HCT116 (cell line): ENCODE measurements around the gene RPL7A. TPM values are rescaled to one million over a fixed set of nuclear protein-coding genes. Genes with fewer than 3 reads are reported as not detected.

Experiments used
- ATAC-seq: fragments of 200-7000 bp; cut with Tn5 transposase; 2 replicates; pipeline ENCODE4 v1.9.1; 2020; ENCODE audit warnings: mild to moderate bottlenecking, moderate library complexity
- BruUV-seq: library from RNA; stranded (reverse); fragments of 400-500 nt; replicated peaks from 2 replicates; lab custom pipeline; 2021; lab: Mats Ljungman, UMichigan
- CTCF ChIA-PET: fragments of 300-600 bp; sonication (Branson Sonifier 250); formaldehyde crosslinking; loops from one replicate; lab custom pipeline; 2021; ENCODE audit warnings: antibody characterized with exemption; lab: Charles Lee
- POLR2A ChIA-PET: fragments of 300-600, 350-600 bp; sonication (Branson Sonifier 250); formaldehyde crosslinking; loops from one replicate; lab custom pipeline; 2021; ENCODE audit warnings: antibody characterized with exemption; lab: Charles Lee
- RAD21 ChIA-PET, 2 experiments: fragments of 300-600 bp; sonication (Branson Sonifier 250); formaldehyde crosslinking; loops; one replicate each; lab custom pipeline; 2023; ENCODE audit warnings: low total read pairs in 2 of 2; ENCODE audit not compliant: uncharacterized antibody in 2 of 2, unreplicated experiment in 2 of 2, low non-redundant PET in 1 of 2; lab: Charles Lee
- DNase-seq: peaks from one replicate; pipeline ENCODE4 v3.0.0-alpha.2; 2010; ENCODE audit warnings: low read depth, low spot score
- H2AFZ ChIP-seq: fragments of 200-600 bp; shearing (Covaris generic), sonication (generic); 2 replicates; pipeline ENCODE4 v1.6.1; 2017; ENCODE audit warnings: low read depth, mixed run types, mixed read lengths, antibody characterized with exemption, low read length; ENCODE audit not compliant: poor library complexity, severe bottlenecking
- H3K27ac ChIP-seq: 2 replicates; pipeline ENCODE4 v1.5.1; 2012; ENCODE audit warnings: low read depth, low read length
- H3K27me3 ChIP-seq: fragments of 200-600 bp; sonication (generic); 2 replicates; pipeline ENCODE4 v1.6.1; 2016; ENCODE audit warnings: mixed run types, low read length, mixed read lengths; ENCODE audit not compliant: insufficient read depth
- H3K36me3 ChIP-seq, 2 experiments: fragments of 200-500 bp in 1 of 2; fragments of 200-600 bp in 1 of 2; sonication (Bioruptor generic) in 1 of 2; sonication (generic) in 1 of 2; 2 replicates each; pipeline versions ENCODE4 v1.5.1 to v1.6.1; 2014 to 2016; ENCODE audit warnings: low read length in 2 of 2, inconsistent platforms in 1 of 2, mixed read lengths in 1 of 2, mixed run types in 1 of 2; ENCODE audit not compliant: insufficient read depth in 2 of 2, control insufficient read depth in 1 of 2
- H3K4me1 ChIP-seq, 2 experiments: fragments of 200-600 bp in 1 of 2; sonication (generic) in 1 of 2; 2 replicates each; pipeline versions ENCODE4 v1.5.1 to v1.6.1; 2012 to 2017; ENCODE audit warnings: low read length in 2 of 2, inconsistent platforms in 1 of 2, mild to moderate bottlenecking in 1 of 2, mixed read lengths in 1 of 2, mixed run types in 1 of 2, moderate library complexity in 1 of 2; ENCODE audit not compliant: insufficient read depth in 2 of 2, control insufficient read depth in 1 of 2
- H3K4me2 ChIP-seq: fragments of 200-600 bp; sonication (generic); 2 replicates; pipeline ENCODE4 v1.6.1; 2017; ENCODE audit warnings: mixed run types, low read length, mixed read lengths
- H3K4me3 ChIP-seq, 2 experiments: fragments of 200-600 bp in 1 of 2; sonication (generic) in 1 of 2; replicated peaks in 1 of 2; 2 replicates each; pipeline ENCODE4 v1.5.1; 2011 to 2016; ENCODE audit warnings: low read length in 2 of 2, control low read depth in 1 of 2, low read depth in 1 of 2, mild to moderate bottlenecking in 1 of 2, mixed read lengths in 1 of 2, mixed run types in 1 of 2
- H3K79me2 ChIP-seq: fragments of 200-600 bp; sonication (generic); 2 replicates; pipeline ENCODE4 v1.6.1; 2017; ENCODE audit warnings: mild to moderate bottlenecking, mixed run types, low read length, moderate library complexity, mixed read lengths; ENCODE audit not compliant: insufficient read depth
- H3K9ac ChIP-seq: fragments of 200-600 bp; sonication (generic); 2 replicates; pipeline ENCODE4 v1.6.1; 2016; ENCODE audit warnings: low read length, mixed read lengths
- H3K9me2 ChIP-seq: fragments of 200-600 bp; sonication (generic), shearing (Covaris generic); 2 replicates; pipeline ENCODE4 v1.6.1; 2017; ENCODE audit warnings: mixed run types, mild to moderate bottlenecking, moderate library complexity; ENCODE audit not compliant: insufficient read depth
- H3K9me3 ChIP-seq, 2 experiments: fragments of 200-500 bp in 1 of 2; fragments of 200-600 bp in 1 of 2; sonication (Bioruptor generic) in 1 of 2; sonication (generic) in 1 of 2; 2 replicates each; pipeline ENCODE4 v1.6.1; 2014 to 2017; ENCODE audit warnings: low read length in 2 of 2, mixed read lengths in 2 of 2, inconsistent platforms in 1 of 2, low read depth in 1 of 2, mild to moderate bottlenecking in 1 of 2, mixed run types in 1 of 2, moderate library complexity in 1 of 2; ENCODE audit not compliant: control insufficient read depth in 1 of 2, insufficient read depth in 1 of 2
- H4K20me1 ChIP-seq: fragments of 200-600 bp; sonication (generic), shearing (Covaris generic); 2 replicates; pipeline ENCODE4 v1.6.1; 2017; ENCODE audit warnings: mixed run types, mild to moderate bottlenecking, moderate library complexity; ENCODE audit not compliant: insufficient read depth
- CBX3 ChIP-seq: IDR thresholded peaks from 2 replicates; pipeline ENCODE4 v1.6.1; 2012; ENCODE audit warnings: low read depth
- CTCF ChIP-seq, 3 experiments: fragments of 200-600 bp in 1 of 3; sonication (generic) in 1 of 3; IDR thresholded peaks in 2 of 3; conservative IDR thresholded peaks in 1 of 3; 2 replicates each; pipeline ENCODE4 v1.5.1; 2012 to 2017; ENCODE audit warnings: low read depth in 2 of 3, low read length in 2 of 3, antibody characterized with exemption in 1 of 3, borderline replicate concordance in 1 of 3, control low read depth in 1 of 3, mild to moderate bottlenecking in 1 of 3, mixed read lengths in 1 of 3, mixed run types in 1 of 3, moderate library complexity in 1 of 3; ENCODE audit not compliant: insufficient read depth in 1 of 3
- EGR1 ChIP-seq: IDR thresholded peaks from 2 replicates; pipeline ENCODE4 v1.6.1; 2012; ENCODE audit warnings: low read depth
- POLR2AphosphoS5 ChIP-seq: IDR thresholded peaks from 2 replicates; pipeline ENCODE4 v1.6.1; 2011; ENCODE audit warnings: mild to moderate bottlenecking, low read depth, low read length, moderate library complexity
- RAD21 ChIP-seq: IDR thresholded peaks from 2 replicates; pipeline ENCODE4 v1.6.1; 2012; ENCODE audit warnings: low read depth, mild to moderate bottlenecking
- SRF ChIP-seq: IDR thresholded peaks from 2 replicates; pipeline ENCODE4 v1.6.1; 2012; ENCODE audit warnings: low read depth
- intact Hi-C: fragments of 100-400 bp; cut with micrococcal nuclease; formaldehyde crosslinking; loops from 2 replicates; pipeline ENCODE4 v1.10.0; 2022
- total RNA-seq: library from RNA; stranded (reverse); gene quantifications from one replicate; pipeline ENCODE4 v1.2.1, GENCODE V29; 2021; ENCODE audit not compliant: unreplicated experiment

Gene RPL7A
- total RNA-seq, 1 experiment from 2014 or later: 2,837 TPM

GRCh38 chr9:133342069-133342406 lies 6.0 kb upstream of the RPL7A start:
- no TSS peak for BruUV-seq
- Histone ChIP-seq H2AFZ (no peak overlapping the region), H3K36me3 (peaks cover 33 to 45% of the 10 kb centered on the region in 2 experiments), H3K4me1 (peaks cover 8 to 11% of the 10 kb centered on the region in 2 experiments), H3K4me2 (no peak overlapping the region), H3K27ac (peak overlapping the region; percentile 8; the same call in 1 of the 2 replicates), H3K79me2 (peaks cover 19% of the 10 kb centered on the region), H3K9me2 (no peaks in the 10 kb centered on the region), H3K27me3 (no peaks in the 10 kb centered on the region), H3K4me3 (no peak overlapping the region), H3K9me3 (no peaks in the 10 kb centered on the region), H4K20me1 (no peaks in the 10 kb centered on the region), H3K9ac (no peak overlapping the region)
- intact Hi-C loops: no loop called here
- ChIA-PET CTCF (interaction anchor here (0.7 to 1.1 kb wide), 3 partner anchors 9 to 156 kb away, joined by 3 read pairs; no protein-coding TSS in a partner anchor), POLR2A (interaction anchor here (1.0 kb wide), 1 partner anchor 14 kb away, joined by 4 read pairs; the partner anchor contains the start of genes SURF1 and SURF2), RAD21 (no interaction called here)
- no peak for TF ChIP-seq RAD21
- no peak for TF ChIP-seq SRF
- TF ChIP-seq CBX3: no peak
- peak in 2 of 3 experiments; percentile 50 to 66; a peak in 4 of 6 replicates for TF ChIP-seq CTCF (IDR thresholded peaks at IDR 0.05 in 2 of 3, conservative IDR thresholded peaks at IDR 0.05 in 1 of 3; ENCODE audit: borderline replicate concordance in 1 of 3, insufficient read depth in 1 of 3, low read depth in 2 of 3, low read length in 2 of 3)
- TF ChIP-seq EGR1: no peak
- DNase-seq: no peak
- peak; percentile 72 for ATAC-seq

GRCh38 chr9:133342570-133342969 lies 5.4 kb upstream of the RPL7A start:
- no peak overlapping the region for H3K4me2 ChIP-seq
- ChIA-PET RAD21 (no interaction called here), POLR2A (interaction anchor here (1.0 kb wide), 1 partner anchor 14 kb away, joined by 4 read pairs; the partner anchor contains the start of genes SURF1 and SURF2), CTCF (interaction anchor here (1.1 kb wide), 1 partner anchor 157 kb away, joined by 3 read pairs; no protein-coding TSS in a partner anchor)
- H3K27ac ChIP-seq: peak overlapping the region; percentile 8; the same call in 1 of the 2 replicates
- H3K9ac ChIP-seq: no peak overlapping the region
- intact Hi-C loops: no loop called here
- DNase-seq (no peak), ATAC-seq (0 out of 2 replicates have a peak, but pooled peaks have one; percentile 18)
- no peak overlapping the region for H2AFZ ChIP-seq
- H3K79me2 ChIP-seq: peaks cover 24% of the 10 kb centered on the region
- no peaks in the 10 kb centered on the region for H4K20me1 ChIP-seq
- no TSS peak for BruUV-seq
- H3K9me2 ChIP-seq: no peaks in the 10 kb centered on the region
- TF ChIP-seq CTCF (IDR thresholded peaks at IDR 0.05 in 2 of 3, conservative IDR thresholded peaks at IDR 0.05 in 1 of 3; ENCODE audit: borderline replicate concordance in 1 of 3, insufficient read depth in 1 of 3, low read depth in 2 of 3, low read length in 2 of 3): peak in 2 of 3 experiments; percentile 14 to 35; a peak in 3 of 6 replicates
- TF ChIP-seq POLR2AphosphoS5: no peak
- H3K27me3 ChIP-seq: no peaks in the 10 kb centered on the region
- H3K36me3 ChIP-seq: peaks cover 33 to 45% of the 10 kb centered on the region in 2 experiments
- no peak overlapping the region for H3K4me3 ChIP-seq
- H3K4me1 ChIP-seq: peaks cover 6 to 8% of the 10 kb centered on the region in 2 experiments; a peak in 3 of 4 replicates
- no peaks in the 10 kb centered on the region for H3K9me3 ChIP-seq
